Measurements from ENCODE around the gene UNC5B.

Gene UNC5B

DNA sequence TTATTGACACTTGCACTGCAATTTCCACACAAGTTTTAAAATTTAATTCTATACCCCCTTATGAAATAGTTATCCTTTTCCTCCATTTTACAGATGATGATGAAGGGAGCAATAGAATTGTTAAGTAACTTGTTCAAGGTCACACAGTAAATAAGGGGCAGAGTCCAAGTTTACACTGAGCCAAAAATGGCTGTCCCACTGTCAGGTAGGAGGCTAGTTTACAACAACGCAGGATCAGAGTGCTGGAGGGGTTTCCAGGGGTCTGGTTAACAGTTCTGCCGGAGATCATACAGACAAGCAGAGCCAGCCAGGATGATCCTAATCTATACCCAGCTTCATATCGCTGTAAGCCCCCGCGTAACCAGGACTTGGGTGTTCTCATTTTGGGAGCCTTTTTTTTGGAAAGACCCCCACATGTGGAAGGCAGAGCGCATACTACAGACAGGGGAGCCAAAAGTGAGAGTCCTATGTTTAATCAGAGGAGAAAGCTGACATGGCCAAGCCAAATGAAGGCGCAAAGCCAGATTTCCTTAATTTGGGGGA is 524 bp upstream of the UNC5B start:
- TF ChIP-seq, protein P1, sequence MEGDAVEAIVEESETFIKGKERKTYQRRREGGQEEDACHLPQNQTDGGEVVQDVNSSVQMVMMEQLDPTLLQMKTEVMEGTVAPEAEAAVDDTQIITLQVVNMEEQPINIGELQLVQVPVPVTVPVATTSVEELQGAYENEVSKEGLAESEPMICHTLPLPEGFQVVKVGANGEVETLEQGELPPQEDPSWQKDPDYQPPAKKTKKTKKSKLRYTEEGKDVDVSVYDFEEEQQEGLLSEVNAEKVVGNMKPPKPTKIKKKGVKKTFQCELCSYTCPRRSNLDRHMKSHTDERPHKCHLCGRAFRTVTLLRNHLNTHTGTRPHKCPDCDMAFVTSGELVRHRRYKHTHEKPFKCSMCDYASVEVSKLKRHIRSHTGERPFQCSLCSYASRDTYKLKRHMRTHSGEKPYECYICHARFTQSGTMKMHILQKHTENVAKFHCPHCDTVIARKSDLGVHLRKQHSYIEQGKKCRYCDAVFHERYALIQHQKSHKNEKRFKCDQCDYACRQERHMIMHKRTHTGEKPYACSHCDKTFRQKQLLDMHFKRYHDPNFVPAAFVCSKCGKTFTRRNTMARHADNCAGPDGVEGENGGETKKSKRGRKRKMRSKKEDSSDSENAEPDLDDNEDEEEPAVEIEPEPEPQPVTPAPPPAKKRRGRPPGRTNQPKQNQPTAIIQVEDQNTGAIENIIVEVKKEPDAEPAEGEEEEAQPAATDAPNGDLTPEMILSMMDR (IDR thresholded peaks at IDR 0.05; ENCODE audit: low read depth, low read length, missing control alignments), result no peak
- peak overlapping the region; percentile 95 for H3K4me3 ChIP-seq (replicated peaks; ENCODE audit: low read depth, low read length)
- DNase-seq (ENCODE audit: extremely low read depth, low read depth), result no peak

DNA sequence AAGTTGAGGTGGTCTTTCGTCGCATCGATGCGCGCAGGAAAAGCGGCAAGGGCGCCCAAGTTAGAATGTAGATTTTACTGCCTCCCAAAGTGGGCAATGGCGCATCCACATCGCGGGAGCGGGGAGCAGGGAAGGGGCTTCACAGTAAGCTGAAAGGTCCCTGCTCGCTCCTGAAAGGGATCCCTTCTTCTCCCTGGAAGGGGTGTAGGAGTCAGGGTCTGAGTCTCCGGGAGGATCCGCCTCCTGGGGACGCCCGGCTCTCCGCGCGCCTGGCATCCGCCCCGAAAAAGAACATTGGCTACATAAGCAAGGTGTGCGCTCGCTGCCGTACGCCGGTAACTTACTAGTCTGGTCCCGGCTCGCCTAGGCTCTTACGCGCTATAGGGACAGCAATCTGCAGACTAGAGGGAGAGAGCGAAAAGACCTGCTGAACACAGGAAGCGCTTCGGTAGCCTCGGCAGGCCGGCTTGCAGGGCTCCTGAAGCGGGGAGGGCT is 804 bp downstream of the UNC5B start:
- peak overlapping the region; percentile 95 for H3K4me3 ChIP-seq (replicated peaks; ENCODE audit: low read depth, low read length)
- TF ChIP-seq, protein P1 (IDR thresholded peaks at IDR 0.05; ENCODE audit: low read depth, low read length, missing control alignments), result no peak
- DNase-seq (ENCODE audit: extremely low read depth, low read depth), result no peak

DNA sequence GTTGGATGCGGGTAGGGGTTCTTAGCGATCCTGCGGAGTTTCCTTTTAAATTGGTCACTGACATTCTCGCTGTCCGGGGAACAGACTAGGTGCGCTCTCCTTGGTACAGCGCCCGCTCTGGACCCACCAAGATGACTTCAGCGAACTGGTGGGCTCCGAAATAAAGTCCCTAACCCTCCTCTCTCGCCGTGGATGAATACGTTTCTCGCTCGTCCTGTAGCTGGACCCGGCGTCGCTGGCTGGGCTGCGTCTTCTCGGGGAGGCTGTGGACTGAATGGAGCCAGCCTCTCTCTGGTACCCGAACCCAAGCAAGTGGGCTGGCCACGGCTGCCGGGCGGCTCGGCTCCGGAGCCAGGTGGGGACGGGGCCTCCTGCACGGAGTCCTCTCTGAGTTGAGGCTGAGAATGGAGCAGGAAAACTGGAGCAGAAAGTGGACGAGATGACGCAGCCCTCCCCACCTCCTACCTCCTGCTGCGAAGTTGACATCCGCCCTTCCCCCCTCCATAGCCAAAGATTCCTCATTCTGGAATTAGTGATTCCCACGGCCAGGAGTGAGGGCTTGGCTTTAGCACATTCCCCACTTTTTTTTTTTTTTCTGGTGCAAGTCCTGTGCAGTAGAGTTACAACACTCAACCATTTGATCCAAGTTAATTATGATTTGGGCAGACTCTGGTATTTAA is 1.5 kb downstream of the UNC5B start:
- TF ChIP-seq, protein P1 (IDR thresholded peaks at IDR 0.05; ENCODE audit: low read depth, low read length, missing control alignments), result no peak
- no peak for DNase-seq (ENCODE audit: extremely low read depth, low read depth)
- H3K4me3 ChIP-seq (replicated peaks; ENCODE audit: low read depth, low read length), result peak overlapping the region; percentile 95

DNA sequence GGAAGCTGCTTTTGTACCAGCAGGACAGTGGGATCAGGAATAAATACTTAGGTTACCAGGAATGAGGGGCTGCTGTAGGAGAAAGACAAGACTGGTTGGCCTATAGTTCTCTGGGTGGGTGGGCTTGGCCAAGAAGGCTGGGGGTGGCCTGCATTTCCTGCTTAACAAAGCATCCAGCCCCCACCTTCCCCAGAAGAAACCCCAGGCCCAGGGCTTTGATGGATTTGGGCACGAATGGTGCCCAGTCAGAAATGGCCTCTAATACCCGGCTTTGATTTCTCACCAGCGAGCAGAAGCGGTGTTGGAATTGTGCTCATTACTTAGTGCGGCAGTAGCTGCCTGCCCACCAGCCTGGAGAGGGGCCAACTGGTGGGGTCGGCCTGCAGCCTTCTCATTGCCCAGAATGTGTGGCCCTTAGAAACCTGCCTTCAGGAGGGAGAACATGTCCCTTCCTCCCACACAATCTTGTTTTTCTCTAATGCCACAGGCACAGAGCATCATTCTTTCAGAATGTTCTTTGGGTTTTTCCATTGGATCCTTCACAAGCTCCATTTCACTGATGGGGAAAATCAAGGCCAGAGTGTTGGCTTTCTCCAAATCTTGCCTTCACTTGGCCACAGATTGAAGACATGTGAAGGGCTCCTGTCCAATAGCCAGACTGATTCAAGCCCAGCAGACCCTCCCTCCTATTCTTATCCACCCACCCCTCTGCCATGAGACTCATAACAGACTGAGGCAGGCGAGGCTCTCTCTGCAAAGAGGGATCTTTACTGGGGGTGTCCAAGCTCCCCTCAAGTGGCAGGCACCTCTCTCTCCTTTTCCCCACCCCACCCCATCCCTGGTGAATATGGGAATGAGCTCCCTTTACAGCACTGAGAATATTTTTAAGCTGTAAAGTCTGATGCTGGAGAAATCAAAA is 2.5 kb downstream of the UNC5B start:
- no peak for DNase-seq (ENCODE audit: extremely low read depth, low read depth)
- TF ChIP-seq, protein P1 (IDR thresholded peaks at IDR 0.05; ENCODE audit: low read depth, low read length, missing control alignments), result no peak
- peak overlapping the region; percentile 95 for H3K4me3 ChIP-seq (replicated peaks; ENCODE audit: low read depth, low read length)

DNA sequence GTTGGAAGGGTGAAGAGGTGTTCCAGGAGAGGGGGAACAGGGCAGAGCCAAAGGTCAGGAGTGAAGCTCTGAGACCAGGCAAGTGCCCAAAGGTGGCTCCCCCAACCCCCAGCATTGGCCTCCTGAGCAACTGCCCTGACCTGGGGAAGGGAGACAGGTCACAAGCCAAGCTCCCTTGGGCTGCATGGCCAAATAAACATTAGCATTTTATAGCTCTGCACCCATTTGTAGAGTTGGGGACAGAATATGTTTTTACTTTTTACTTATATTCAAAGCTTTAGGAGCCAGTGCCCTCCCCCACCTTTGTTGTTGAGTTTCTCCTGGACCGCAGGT is 4.0 kb downstream of the UNC5B start:
- TF ChIP-seq, protein P1 (IDR thresholded peaks at IDR 0.05; ENCODE audit: low read depth, low read length, missing control alignments), result no peak

DNA sequence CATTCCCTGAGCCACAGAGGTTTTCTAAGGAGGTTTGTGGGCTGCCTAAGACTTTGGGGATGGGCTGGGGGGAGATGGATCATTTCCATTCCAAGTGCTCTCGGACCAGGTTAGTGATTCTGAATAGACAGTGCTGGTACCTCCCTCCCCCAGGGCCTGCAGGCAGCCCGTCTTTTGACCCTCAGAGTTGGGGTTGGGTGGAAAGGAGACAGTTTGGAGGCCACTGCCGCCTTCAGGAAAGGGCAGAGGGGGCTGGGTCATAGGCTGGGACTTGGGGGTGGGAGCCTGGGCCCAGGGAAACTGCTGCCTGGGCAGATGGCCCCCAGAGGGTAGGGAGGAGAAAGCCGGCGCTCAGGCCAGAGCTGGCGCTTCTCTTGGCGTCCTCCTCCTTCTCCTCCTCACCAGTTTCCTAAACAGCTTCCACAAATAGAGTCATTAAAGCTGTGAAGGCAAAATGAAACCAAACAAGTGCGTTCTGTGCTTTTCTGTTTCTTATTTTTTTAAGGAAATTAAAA is 4.4 kb downstream of the UNC5B start:
- peak overlapping the region; percentile 95 for H3K4me3 ChIP-seq (replicated peaks; ENCODE audit: low read depth, low read length)
- DNase-seq (ENCODE audit: extremely low read depth, low read depth), result no peak
- TF ChIP-seq, protein P1 (IDR thresholded peaks at IDR 0.05; ENCODE audit: low read depth, low read length, missing control alignments), result no peak

More for the DNA sequence above, 4.0 kb downstream of the UNC5B start:
- no peak for DNase-seq (ENCODE audit: extremely low read depth, low read depth)
- H3K4me3 ChIP-seq (replicated peaks; ENCODE audit: low read depth, low read length), result peak overlapping the region; percentile 95

All from HFF-Myc (cell line).